HCEC 1CT (cell line): ENCODE results near the gene TMEM150A.
"Not testable (repeated sequence)": the region's sequence is repeated elsewhere in the genome, so short reads cannot be mapped to it uniquely, and the experiment has no call there.

ENCODE experiments used
- DNase-seq: peaks from one replicate; pipeline ENCODE4 v3.0.0-alpha.2; 2017

The TMEM150A gene, protein sequence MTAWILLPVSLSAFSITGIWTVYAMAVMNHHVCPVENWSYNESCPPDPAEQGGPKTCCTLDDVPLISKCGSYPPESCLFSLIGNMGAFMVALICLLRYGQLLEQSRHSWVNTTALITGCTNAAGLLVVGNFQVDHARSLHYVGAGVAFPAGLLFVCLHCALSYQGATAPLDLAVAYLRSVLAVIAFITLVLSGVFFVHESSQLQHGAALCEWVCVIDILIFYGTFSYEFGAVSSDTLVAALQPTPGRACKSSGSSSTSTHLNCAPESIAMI

DNA sequence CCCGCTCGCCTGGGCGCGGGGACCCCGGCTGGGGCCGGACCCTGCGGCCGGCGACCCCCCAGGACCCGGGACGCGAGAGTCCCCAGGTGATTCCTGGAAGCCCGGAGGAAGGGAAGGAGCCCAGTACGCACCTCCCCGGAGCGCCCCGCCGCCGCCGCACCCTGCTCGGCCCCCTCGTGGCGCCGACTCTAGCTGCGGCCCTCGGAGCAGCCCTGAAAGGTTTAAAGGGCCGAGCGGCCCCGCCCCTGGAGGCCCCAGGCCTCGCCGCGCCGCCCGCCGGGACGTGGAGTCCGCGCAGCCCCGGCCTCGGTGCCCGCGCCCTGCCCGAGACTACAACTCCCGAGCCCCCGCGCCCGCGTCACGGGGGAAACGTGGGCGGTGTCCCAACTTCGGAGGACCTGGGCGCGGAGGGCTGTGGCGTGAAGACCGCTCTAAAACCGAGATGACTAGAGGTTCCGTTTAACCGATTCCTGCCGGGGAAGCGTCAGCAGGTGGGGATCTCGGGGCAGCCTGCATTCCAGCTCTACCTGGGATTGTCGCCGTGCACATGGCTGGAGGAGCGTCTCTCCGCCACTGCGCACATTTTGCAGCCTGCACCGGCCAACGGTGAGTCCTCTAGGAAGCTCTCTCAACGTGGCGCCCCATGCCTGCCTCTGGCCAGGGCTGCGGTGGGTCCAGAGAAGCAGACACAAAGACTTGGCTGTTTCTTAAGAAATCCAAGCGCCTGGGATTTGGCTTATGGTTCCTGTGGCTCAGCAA is at the start of gene TMEM150A:
Gene TMEM150A (minus strand): TSS at position 223 of the 759 bp plus-strand sequence. CDS start 750 bp downstream, outside the sequence.
- DNase-seq: peak; percentile 92

- DNase-seq: no peak
These were observed 49.6 kb upstream of the TMEM150A start for GRCh38 chr2:85652056-85652455.

- no peak for DNase-seq
These were observed 48.6 kb upstream of the TMEM150A start for GRCh38 chr2:85651097-85651496.

- DNase-seq: no peak
These were observed 48.0 kb upstream of the TMEM150A start for GRCh38 chr2:85650456-85650855.

- peak; percentile 88 for DNase-seq
These were observed 47.0 kb upstream of the TMEM150A start for GRCh38 chr2:85649201-85650190.

DNA sequence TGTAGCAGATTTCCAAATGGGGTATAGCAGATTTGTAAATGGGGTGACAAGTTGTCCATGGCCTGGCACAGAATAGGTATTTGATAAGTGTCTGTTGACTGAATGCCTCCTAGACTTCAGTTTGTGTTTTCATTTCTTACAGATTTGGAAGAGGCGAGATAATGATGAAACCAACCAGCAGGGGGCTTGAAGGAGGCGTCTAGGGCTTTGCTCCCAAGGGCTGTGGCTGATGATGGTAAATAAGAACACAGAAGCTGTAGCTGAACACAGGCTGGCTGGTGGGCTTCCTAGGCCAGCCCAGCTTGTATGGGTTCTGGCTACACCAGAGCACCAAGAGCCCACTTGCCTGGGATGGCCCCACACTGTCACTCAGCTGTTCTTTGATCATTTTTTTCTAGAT is 46.1 kb upstream of the TMEM150A start:
- peak; percentile 66 for DNase-seq

- no peak for DNase-seq
These were observed 45.5 kb upstream of the TMEM150A start for GRCh38 chr2:85647823-85648526.

DNA sequence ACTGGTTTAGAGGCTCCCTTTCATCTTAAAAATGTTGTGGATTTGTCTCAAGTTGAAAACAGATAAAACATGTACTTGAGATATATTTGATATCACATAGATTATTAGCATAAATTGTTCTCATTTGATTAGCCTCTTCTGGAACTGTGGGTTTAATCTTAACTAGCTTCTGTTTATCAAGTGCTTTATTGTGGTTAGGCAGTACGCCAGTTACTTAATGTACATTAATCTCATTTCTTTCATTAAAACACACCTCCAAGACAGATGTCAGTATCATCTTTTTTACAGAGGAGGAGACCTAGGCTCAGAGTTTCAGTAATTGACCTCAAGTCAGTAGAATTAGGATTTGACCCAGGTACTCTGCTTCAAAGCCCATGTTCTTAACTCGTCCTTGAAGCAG is 43.7 kb upstream of the TMEM150A start:
- no peak for DNase-seq

GRCh38 chr2:85644909-85645308 is 42.4 kb upstream of the TMEM150A start:
- DNase-seq: no peak

GRCh38 chr2:85642725-85643124 is 40.2 kb upstream of the TMEM150A start:
- no peak for DNase-seq

GRCh38 chr2:85635636-85636035 is 33.1 kb upstream of the TMEM150A start:
- DNase-seq: peak; percentile 18

DNA sequence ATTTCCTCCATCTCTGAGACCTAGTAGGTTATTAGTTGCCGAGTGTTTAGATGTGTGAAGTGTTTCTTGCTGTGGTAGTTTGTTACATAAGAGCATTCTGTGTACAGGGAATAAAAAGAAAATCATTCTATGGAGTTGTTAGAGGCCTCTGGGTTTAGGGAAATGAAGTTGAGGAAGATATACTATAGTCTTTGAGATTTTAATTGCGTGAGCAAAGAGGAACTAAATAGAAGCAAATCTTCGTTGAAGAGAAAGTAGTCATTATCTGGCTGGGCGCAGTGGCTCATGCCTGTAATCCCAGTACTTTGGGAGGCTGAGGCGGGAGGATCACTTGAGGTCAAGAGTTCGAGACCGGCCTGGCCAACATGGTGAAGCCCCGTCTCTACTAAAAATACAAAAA is 32.5 kb upstream of the TMEM150A start:
- no peak for DNase-seq

DNA sequence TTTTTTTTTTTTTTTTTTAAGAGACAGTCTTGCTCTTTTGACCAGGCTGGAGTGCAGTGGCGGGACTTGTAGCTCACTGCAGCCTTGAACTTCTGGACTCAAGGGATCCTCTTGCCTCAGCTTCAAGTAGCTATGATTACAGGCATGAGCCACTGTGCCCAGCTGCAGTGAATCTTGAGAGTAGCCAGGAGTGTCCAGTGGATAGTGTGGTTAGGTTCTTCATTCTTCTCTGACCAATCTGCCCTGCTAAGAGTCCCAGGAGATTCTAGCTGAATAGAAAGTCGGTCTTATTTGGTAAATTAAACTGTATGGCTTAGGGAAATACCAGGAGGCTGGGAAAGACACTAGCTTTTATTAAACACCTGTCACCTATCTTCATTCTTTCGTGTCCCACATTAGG is 28.8 kb upstream of the TMEM150A start:
- no peak for DNase-seq

DNA sequence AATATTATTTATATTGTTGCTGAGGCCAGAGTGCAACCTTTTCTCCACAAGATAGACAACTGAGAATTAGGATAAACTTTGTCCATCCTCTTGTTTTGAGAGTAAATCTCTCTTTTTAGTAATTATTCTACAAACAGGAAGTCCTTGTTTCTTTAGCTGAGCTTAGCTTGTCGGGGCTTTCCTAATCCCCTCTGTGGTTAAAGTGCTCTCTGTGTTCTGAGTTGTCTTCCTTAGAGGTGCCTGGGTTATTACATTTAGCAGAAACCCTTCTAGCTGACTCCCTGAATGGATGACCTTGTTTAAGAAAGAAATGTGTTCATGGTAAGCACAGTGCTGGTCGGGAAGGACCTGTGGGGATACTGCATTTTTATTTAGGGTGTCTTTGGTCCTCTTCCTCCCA is 26.2 kb upstream of the TMEM150A start:
- no peak for DNase-seq

GRCh38 chr2:85623991-85624390 is 21.5 kb upstream of the TMEM150A start:
- DNase-seq: no peak

DNA sequence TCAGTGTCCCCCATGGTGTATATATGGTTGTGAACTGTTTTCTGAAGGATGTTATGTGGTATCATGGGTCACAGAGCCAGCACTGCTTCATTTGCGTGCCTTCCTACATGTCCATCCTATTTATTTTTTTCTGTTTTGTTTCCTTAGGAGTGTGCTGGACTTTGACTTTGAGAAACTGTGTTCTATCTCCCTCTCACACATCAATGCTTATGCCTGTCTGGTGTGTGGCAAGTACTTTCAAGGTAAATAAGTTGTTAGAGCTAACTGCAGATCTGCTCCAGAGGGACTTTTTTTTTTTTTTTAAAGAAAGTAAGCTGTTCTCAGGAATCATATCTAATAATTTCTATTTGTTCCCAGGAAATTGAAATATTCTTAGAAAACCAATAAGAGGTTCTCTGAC is 18.8 kb upstream of the TMEM150A start:
- DNase-seq: no peak

DNA sequence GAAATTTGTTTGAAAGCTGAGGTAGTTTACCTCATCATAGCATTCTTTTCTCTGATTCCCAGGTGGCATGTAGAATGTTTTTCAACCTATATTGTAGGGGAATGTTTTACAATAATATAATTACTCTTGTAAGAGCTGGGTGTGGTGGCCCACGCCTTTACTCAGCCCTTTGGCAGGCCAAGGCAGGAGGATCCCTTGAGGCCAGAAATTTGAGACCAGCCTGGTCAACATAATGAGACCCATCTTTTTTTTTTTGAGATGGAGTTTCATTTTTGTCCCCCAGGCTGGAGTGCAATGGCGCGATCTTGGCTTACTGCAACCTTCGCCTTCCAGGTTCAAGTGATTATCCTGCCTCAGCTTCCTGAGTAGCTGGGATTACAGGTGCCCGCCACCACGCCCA is 17.1 kb upstream of the TMEM150A start:
- no peak for DNase-seq

GRCh38 chr2:85617723-85618122 is 15.2 kb upstream of the TMEM150A start:
- not testable (repeated sequence) for DNase-seq

- DNase-seq: no peak
These were observed 12.9 kb upstream of the TMEM150A start for GRCh38 chr2:85615413-85615728.

GRCh38 chr2:85614757-85615156 is 12.3 kb upstream of the TMEM150A start:
- not testable (repeated sequence) for DNase-seq

DNA sequence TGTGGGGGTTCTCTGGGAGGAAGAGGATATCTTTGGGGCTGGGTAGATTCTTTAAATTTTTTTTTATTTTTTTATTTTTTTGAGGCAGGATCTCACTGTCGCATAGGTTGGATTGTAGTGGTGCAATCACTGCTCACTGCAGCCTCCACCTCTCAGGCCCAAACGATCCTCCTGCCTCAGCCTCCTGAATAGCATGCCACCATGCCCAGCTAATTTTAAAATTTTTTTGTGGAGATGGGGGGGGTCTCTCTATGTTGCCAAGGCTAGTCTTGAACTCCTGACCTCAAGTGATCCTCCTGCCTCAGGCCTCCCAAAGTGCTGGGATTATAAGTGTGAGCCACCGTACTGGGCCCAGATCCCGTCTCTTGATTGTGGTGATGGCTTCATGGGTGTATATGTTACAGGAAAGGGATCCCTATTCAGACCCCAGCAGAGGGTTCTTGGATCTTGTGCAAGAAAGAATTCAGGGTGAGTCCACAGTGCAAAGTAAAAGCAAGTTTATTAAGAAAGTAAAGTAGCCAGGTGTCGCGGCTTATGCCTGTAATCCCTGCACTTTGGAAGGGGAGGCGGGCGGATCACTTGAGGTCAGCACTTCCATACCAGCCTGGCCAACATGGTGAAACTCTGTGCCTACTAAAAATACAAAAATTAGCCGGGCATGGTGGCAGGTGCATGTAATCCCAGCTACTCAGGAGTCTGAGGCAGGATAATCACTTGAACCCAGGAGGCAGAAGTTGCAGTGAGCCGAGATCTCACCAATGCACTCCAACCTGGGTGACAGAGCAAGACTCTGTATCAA is 11.4 kb upstream of the TMEM150A start:
- DNase-seq: no peak
